Subcutaneous adipose tissue (tissue), 4 donors: ENCODE measurements around the gene OPRD1. TPM values are rescaled to one million over a fixed set of nuclear protein-coding genes. Genes with fewer than 3 reads are reported as not detected.

Experiments
- total RNA-seq, 4 donors: library from RNA; depleted of rRNA; stranded (reverse); fragments of >200 nt; gene quantifications; one replicate each; pipeline ENCODE4 v1.1.0, GENCODE V29; 2016
- TF ChIP-seq, protein P1 (sequence below): fragments of 450-650 bp; IDR thresholded peaks from one replicate; pipeline ENCODE4 v1.5.1; 2016; ENCODE audit warnings: low read depth, mild to moderate bottlenecking, control low read depth, antibody characterized with exemption, moderate library complexity

Gene OPRD1
- total RNA-seq, 4 donors from 2014 or later = not detected

DNA sequence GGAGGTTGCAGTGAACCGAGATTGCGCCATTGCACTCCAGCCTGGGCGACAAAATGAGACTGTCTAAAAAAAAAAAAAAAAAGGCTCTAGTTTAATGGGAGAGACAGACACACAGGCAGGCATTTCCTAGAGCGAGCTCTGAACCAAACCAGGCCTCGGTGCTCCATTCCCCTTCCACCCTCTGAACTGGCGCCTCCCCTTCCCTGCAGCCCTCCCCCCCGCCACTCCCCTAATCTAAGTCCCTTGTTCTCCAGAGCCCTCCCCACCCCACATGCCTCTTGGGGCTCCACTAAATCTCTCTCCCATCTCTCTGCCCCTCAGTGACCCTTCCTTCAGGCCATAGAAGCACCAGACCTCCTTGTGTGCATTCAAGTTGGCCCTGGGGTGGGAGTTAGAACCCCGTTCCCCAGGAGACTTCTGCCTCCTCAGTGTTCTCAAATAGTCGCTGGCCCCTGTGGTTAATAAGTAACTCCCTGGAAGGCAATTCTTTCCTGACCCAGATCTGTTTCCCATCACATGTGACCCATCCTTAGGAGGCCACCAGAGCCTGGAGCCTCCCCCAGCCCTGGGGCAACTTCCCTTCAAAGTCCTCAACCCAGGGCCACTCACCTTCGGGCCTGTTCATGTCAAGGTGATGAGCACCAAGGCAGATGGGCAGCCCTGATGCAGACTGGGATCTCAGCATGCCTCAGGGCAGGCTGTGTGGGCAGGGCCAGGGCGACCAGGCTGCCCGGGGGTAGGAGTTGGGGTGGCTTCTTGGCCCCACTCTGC, 59.8 kb downstream of the OPRD1 start:
- TF ChIP-seq, protein P1, sequence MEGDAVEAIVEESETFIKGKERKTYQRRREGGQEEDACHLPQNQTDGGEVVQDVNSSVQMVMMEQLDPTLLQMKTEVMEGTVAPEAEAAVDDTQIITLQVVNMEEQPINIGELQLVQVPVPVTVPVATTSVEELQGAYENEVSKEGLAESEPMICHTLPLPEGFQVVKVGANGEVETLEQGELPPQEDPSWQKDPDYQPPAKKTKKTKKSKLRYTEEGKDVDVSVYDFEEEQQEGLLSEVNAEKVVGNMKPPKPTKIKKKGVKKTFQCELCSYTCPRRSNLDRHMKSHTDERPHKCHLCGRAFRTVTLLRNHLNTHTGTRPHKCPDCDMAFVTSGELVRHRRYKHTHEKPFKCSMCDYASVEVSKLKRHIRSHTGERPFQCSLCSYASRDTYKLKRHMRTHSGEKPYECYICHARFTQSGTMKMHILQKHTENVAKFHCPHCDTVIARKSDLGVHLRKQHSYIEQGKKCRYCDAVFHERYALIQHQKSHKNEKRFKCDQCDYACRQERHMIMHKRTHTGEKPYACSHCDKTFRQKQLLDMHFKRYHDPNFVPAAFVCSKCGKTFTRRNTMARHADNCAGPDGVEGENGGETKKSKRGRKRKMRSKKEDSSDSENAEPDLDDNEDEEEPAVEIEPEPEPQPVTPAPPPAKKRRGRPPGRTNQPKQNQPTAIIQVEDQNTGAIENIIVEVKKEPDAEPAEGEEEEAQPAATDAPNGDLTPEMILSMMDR = no peak

DNA sequence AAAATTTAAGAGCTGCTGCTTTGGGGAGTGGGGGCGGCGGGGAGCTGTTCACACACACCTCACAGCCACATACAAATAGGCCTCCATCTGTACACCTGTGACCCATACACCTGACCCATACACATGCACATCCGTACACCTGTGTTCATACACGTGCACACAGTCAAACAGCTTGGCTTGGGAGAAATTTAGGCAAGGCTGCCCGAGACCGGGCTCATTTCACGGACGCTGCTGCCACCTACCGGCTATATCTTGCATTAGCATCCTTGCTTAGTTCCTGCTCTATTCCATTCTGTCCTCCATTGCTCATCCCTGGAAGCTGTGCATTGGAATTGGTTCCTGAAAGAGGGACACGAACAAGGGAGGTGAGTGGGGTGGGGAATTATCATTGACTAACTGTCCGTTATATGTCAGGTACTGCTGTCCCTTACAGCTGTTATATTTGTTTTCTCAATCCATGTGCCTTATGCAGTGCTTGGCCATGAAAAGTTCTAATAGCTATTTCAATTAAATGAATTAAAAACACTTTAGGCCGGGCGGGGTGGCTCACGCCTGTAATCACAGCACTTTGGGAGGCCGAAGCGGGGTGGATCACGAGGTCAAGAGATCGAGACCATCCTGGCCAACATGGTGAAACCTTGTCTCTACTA, 65.3 kb downstream of the OPRD1 start:
- TF ChIP-seq, protein P1 = no peak

DNA sequence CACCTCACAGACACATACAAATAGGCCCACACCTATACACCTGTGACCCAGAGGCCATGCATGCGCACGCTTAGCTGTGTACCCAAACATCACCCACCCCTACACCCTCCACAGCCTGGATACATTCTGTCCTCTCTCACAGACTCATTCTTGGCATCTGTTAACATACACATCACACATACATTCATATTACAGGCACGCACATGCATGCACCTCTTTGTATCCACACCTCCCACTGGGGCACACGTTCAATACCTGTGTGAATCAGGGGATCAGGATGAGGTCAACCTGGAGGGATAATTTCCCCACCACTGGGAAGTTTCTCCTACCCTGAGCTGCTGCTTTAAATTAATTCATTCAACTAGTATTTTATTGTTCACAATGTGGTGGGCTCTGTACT, 66.8 kb downstream of the OPRD1 start:
- TF ChIP-seq, protein P1 = no peak

DNA sequence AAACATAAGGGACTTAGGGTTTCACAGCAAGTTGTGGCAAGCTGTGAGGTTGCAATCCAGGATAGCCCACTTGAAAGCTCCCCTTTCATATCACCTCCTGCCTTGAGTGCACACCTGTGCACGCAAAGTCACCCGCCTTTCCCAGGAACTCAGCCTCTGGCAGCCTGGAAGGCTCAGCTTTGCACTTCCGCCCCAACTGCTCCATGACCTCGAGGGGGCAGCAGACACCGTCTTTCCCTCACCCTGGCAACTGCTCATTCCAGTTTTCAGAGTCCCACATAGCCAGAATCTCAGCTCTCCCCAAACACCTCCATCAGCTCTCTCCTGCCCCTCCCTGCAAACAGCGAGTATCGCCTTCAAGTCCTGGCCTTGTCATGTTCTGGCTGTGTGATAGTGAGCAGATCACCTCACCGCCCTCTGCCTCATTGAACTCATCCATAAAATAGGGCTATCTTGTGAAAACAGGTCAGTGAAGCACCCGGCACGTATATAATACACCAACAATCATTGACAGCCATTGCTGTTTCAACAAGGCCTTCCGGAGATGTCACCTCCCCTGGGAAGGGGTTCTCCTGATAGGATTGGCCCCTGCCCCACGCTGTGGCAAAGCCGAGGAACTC, 70.1 kb downstream of the OPRD1 start:
- TF ChIP-seq, protein P1 = no peak

DNA sequence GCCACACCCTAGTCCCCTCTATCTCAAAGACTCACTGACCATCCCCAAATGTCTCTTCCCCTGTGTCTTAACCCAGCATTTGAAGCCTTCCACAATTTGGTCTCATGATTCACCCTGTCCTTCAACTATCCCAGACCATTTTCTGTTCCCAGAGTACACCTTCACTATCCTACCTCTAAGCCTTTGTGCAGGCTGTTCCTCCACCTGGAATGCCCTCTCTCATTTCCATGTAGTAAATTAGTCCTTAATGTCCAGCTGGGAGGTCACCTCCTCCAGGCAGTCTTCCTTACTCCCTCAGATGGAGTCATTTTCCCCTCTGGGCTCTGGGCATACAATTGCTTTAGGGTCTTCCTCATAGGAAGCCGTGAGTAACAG, 71.3 kb downstream of the OPRD1 start:
- TF ChIP-seq, protein P1 = no peak

DNA sequence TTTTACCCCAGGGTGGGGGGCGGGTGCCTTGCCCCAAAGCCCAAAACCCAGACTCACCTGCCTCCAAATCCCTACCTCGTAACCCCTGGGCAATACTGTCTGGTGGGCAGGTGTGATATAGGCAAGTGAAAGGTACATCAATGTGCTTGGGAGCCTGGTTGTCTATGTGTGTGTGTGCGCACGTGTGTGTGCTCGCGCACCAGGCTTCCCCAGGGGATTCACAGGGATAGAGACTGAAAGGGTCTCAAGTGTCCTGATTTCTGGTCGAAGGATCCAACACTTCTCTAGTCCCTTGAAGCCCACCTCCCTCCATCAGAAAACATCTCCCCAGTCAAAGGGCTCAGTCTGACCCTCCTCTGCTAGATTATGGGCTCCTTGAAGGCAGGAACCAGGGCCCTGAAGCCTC, 73.5 kb downstream of the OPRD1 start:
- TF ChIP-seq, protein P1 = no peak

DNA sequence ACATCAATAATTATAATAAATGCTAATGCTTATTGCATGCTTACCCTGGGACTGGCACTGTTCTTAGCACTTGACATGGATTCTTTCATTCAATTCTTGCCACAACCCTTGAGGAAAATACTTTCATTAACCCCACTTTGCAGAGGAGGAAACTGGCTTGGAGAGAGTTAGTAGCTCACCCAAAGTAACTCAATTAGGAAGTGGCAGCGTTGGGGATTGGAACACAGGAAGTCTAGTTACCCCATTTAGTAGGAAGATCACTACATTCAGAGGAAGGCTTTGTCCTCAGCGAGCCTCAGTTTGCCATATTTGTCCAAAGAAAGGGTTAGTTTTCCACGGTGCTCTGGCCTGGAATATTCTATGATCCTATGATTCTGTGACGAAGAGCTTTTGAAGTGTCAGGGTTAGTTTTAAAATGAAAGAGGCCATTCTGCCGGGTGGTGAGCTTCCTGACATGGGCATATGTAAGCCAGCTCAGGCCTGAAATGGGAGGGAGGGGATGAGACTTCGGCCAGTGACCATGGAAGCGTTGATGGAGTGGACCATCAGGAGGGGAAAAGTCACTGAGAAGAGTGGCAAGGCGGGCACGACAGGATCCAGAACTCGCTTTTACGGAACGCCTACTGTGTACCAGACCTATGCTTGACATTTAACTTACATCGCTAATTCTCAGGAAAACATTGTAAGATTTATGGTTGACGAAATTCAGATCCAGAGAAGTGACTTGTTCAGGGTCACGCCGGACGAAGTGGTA, 74.2 kb downstream of the OPRD1 start:
- TF ChIP-seq, protein P1 = no peak
